Heart left ventricle (tissue), 13 donors: Measurements from ENCODE around the gene GSK3A.

ENCODE experiments used
- CTCF ChIP-seq, 12 donors: fragments of 200-600 bp; sonication (generic) in 4 of 12; IDR thresholded peaks; one replicate each; pipeline versions ENCODE4 v1.5.0 to v1.8.0; 2018 to 2022; ENCODE audit warnings: antibody characterized with exemption in 12 of 12, mild to moderate bottlenecking in 5 of 12
- POLR2A ChIP-seq, 2 donors: fragments of 450-650 bp; IDR thresholded peaks; one replicate each; pipeline ENCODE4 v1.6.1; 2017; ENCODE audit warnings: antibody characterized with exemption in 2 of 2, mild to moderate bottlenecking in 2 of 2, moderate library complexity in 2 of 2
- donor health status: ischemic (EF 13 %, LVEDD 7.1; RV severe dilation, severe dysfunction).
- donor health status: DM: no; HTN: yes; CAD: no.
- donor health status: DM: no; HTN: no; CAD: no.
- donor health status: ischemic (EF 25% LVEDD 6.9; RV normal size, moderate dysfunction).
- donor health status: ischemic (EF 25% LVEDD 5.7; RV mildly dilated, moderate dysfunction).
- donor health status: ischemic (EF 35%, LVEDD 5.7; RV mildly dilated, moderate dysfunction).
- donor health status: nonischemic (EF 11% LVEDD 7.7; RV severe dilation, severe dysfunction).
- donor health status: DM: yes; HTN: yes; CAD: no.
- donor health status: PGD.
- donor health status: ischemic (EF 29% LVEDD 5.4; RV normal size, mild dysfunction).
- donor health status: nonischemic (EF 23%, LVEDD 6.1; RV moderate dilation, normal function).

DNA sequence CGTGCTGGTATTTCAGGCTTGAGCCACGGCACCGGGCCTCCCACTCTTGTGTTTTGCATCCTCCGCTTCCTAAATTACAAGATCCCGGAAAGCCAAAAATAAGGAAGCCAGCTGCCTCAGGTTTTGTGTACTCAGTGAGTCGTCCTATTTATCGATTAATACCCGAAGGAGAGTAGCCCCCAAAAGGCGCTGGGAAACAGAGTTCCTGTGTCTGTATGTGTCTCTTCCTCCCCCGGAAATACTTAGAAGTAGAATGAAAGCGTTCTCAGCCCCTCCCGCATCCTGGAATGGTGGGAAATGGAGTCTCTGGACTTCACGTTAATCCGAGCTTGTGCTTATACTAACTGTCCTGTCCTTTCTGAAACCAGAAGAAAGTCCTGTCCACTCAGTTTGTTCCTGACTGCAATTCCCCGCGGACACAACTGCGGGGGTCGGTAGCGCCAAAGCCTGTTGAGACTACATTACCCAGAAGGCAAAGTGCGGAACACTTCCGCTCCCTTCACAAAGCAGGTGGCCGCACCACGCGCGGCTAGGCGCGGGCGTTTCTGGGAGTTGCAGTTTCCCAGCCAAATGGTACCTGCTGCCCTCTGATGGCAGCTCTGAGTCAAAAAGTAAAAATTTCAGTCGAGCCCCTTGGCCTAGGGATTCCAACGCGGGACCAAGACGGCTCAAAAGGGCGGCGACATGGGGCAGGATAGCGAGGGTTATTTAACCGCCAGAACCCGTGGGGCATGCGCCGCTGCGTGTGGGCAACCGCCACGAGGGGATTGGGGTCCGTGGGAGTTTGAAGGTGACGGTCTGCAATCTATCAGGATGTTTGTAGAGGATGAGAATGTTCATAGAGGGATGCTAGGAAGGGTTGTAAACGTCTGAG, 2.2 kb upstream of the GSK3A start:
- TF ChIP-seq CTCF (IDR thresholded peaks at IDR 0.05) (peak; percentile 48 to 88 (median 62)), POLR2A (IDR thresholded peaks at IDR 0.05) (peak; percentile 17 to 43)
